MM.1S (cell line): Measurements from ENCODE around the gene FYTTD1.

Experiments
- EZH2 ChIP-seq: fragments of 300-600 bp; sonication (generic); optimal IDR thresholded peaks from 2 replicates; pipeline ENCODE3; 2017; ENCODE audit warnings: low read depth, mild to moderate bottlenecking, antibody characterized with exemption, low read length, mixed read lengths
- EZH2phosphoT487 ChIP-seq: fragments of 300-600 bp; sonication (generic); IDR thresholded peaks from 2 replicates; pipeline ENCODE4 v1.6.1; 2018; ENCODE audit warnings: antibody characterized with exemption, low read length
- TF ChIP-seq, protein P1 (sequence below): fragments of 300-600 bp; sonication (generic); IDR thresholded peaks from 2 replicates; pipeline ENCODE4 v1.5.1; 2016; ENCODE audit warnings: antibody characterized with exemption, low read length, mixed read lengths

- TF ChIP-seq EZH2 (no peak), EZH2phosphoT487 (no peak)
- TF ChIP-seq, protein P1, sequence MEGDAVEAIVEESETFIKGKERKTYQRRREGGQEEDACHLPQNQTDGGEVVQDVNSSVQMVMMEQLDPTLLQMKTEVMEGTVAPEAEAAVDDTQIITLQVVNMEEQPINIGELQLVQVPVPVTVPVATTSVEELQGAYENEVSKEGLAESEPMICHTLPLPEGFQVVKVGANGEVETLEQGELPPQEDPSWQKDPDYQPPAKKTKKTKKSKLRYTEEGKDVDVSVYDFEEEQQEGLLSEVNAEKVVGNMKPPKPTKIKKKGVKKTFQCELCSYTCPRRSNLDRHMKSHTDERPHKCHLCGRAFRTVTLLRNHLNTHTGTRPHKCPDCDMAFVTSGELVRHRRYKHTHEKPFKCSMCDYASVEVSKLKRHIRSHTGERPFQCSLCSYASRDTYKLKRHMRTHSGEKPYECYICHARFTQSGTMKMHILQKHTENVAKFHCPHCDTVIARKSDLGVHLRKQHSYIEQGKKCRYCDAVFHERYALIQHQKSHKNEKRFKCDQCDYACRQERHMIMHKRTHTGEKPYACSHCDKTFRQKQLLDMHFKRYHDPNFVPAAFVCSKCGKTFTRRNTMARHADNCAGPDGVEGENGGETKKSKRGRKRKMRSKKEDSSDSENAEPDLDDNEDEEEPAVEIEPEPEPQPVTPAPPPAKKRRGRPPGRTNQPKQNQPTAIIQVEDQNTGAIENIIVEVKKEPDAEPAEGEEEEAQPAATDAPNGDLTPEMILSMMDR: no peak
Measured at GRCh38 chr3:197830967-197831313, 81.3 kb downstream of the FYTTD1 start.
